Bronchial epithelial cell (primary cell): ENCODE measurements around the gene ACRBP. TPM values are rescaled to one million over a fixed set of nuclear protein-coding genes. Genes with fewer than 3 reads are reported as not detected.

Experiments used
- DNase-seq: peaks from one replicate; pipeline ENCODE4 v3.0.0-alpha.2; 2010; ENCODE audit warnings: low read depth
- FAIRE-seq: peaks from 2 replicates; lab custom pipeline; 2011; peaks lifted over from hg19 to GRCh38; lab: Jason Lieb, UNC
- H3K27me3 ChIP-seq: 2 replicates; pipeline ENCODE4 v1.5.1; 2011; ENCODE audit warnings: low read length; ENCODE audit not compliant: control insufficient read depth, insufficient read depth
- H3K36me3 ChIP-seq: 2 replicates; pipeline ENCODE4 v1.5.1; 2011; ENCODE audit warnings: low read length; ENCODE audit not compliant: control insufficient read depth, insufficient read depth
- H3K4me3 ChIP-seq: 2 replicates; pipeline ENCODE4 v1.5.1; 2011; ENCODE audit warnings: mild to moderate bottlenecking, low read depth, low read length, control low read depth
- total RNA-seq: library from RNA; depleted of rRNA; stranded (reverse); fragments of >200 nt; gene quantifications from 2 replicates; pipeline ENCODE4 v1.2.1, GENCODE V29; 2014
- TF ChIP-seq, protein P1 (sequence below): IDR thresholded peaks from 2 replicates; pipeline ENCODE4 v1.5.1; 2011; ENCODE audit warnings: mild to moderate bottlenecking, moderate library complexity, low read length, control low read depth, inconsistent platforms; ENCODE audit not compliant: insufficient read depth, severe bottlenecking

Gene ACRBP
- total RNA-seq, 1 donor from 2014 or later: under 0.01 TPM

DNA sequence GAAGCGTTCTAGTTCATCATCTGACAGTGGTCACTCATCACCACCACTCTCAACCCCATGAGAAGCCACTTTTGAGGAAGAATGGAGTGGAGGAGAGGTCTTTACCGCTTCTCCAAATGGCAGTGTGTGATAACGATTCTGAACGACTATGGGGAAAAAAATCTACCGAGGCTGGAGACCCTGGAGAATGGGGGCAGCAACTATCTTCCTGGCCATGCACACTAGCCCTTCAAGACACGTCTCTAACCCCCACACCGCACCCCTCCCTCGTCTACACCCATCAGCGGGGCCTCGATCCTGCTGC, 15.3 kb upstream of the ACRBP start:
- Histone ChIP-seq H3K36me3 (peaks cover 8% of the 10 kb centered on the region), H3K27me3 (no peaks in the 10 kb centered on the region), H3K4me3 (peak overlapping the region; percentile 68)
- TF ChIP-seq, protein P1, sequence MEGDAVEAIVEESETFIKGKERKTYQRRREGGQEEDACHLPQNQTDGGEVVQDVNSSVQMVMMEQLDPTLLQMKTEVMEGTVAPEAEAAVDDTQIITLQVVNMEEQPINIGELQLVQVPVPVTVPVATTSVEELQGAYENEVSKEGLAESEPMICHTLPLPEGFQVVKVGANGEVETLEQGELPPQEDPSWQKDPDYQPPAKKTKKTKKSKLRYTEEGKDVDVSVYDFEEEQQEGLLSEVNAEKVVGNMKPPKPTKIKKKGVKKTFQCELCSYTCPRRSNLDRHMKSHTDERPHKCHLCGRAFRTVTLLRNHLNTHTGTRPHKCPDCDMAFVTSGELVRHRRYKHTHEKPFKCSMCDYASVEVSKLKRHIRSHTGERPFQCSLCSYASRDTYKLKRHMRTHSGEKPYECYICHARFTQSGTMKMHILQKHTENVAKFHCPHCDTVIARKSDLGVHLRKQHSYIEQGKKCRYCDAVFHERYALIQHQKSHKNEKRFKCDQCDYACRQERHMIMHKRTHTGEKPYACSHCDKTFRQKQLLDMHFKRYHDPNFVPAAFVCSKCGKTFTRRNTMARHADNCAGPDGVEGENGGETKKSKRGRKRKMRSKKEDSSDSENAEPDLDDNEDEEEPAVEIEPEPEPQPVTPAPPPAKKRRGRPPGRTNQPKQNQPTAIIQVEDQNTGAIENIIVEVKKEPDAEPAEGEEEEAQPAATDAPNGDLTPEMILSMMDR: no peak
- DNase-seq (no peak), FAIRE-seq (no peak)

DNA sequence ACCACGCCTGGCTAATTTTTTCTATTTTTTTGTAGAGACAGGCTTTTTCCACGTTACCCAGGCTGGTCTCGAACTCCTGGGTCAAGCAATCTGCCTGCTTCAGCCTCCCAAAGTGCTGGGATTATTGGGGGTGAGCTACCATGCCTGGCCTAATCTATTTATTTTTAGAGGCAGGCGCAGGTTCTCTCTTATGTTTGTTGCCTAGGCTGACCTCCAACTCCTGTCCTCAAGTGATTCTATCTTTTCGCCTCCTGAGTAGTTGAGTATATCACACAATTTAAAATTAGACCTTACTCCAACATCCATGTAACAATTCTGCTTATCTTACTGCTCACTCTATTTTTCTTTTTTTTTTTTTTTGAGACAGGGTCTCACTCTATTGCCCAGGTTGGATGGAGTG, 6.8 kb upstream of the ACRBP start:
- Histone ChIP-seq H3K27me3 (no peaks in the 10 kb centered on the region), H3K36me3 (peaks cover 21% of the 10 kb centered on the region), H3K4me3 (no peak overlapping the region)
- TF ChIP-seq, protein P1: no peak
- DNase-seq (no peak), FAIRE-seq (no peak)

DNA sequence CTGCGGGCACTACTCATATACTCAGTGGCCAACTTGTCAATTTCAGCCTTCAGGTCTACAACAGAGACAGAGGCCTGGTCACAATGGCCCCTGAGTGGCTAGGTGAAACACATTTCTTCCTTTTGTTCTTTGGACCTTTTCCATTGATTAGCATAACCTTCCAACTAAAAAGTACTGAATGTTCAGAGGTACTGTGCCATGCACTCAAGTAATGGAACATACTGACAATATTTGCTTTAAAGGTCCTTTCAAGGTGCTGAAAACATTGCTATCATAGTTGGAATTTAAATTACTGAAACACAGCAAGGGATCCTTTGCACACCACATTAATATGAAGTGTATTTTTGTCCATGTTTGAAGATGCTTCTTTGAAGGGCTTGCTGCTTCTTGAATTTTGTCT, 6.1 kb upstream of the ACRBP start:
- Histone ChIP-seq H3K4me3 (no peak overlapping the region), H3K27me3 (no peaks in the 10 kb centered on the region), H3K36me3 (peaks cover 18% of the 10 kb centered on the region)
- DNase-seq (no peak), FAIRE-seq (no peak)
- TF ChIP-seq, protein P1: no peak

DNA sequence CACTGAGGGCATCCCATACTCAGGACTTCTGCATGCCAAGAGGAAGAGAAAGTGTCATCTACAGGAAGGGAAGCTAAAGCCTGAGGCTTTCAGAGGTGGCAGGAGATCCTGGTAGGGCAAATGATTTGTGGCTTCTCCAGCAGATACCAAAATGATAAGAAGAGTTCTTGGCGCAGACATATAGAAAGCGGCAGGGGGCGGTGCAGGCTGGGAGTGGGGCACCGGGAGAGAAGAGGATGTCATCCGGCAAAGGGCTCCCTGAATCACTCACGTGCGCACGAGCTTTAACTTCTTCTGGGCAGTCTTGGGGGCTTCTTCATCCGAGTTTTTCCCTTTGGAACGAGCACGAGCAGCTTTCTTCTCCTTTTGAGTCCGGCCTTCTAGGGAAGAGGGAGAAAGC, 5.2 kb upstream of the ACRBP start:
- Histone ChIP-seq H3K36me3 (peaks cover 18% of the 10 kb centered on the region), H3K27me3 (no peaks in the 10 kb centered on the region), H3K4me3 (no peak overlapping the region)
- FAIRE-seq: no peak
- TF ChIP-seq, protein P1: no peak
- no peak for DNase-seq

DNA sequence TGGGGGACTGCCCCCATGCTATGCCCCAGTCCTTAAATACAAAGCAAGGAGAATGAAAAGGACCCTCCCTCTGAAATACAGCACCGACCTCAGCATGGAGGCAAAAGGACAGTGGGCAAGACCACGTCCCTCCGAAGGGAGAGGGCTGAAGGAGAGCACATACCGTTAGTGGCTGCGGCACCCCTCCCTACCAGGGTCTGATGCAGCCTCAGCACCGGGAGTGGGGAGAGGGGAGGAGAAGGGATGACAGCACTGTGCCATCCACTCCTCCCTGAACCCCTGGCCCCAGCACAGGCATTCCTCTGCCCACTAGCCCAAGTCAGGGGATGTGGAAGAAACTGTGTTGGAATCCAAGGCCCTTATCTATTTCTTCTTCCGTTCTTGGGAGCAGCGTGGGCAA, 3.6 kb upstream of the ACRBP start:
- DNase-seq (no peak), FAIRE-seq (no peak)
- Histone ChIP-seq H3K36me3 (peaks cover 18% of the 10 kb centered on the region), H3K27me3 (no peaks in the 10 kb centered on the region), H3K4me3 (no peak overlapping the region)
- TF ChIP-seq, protein P1: no peak

DNA sequence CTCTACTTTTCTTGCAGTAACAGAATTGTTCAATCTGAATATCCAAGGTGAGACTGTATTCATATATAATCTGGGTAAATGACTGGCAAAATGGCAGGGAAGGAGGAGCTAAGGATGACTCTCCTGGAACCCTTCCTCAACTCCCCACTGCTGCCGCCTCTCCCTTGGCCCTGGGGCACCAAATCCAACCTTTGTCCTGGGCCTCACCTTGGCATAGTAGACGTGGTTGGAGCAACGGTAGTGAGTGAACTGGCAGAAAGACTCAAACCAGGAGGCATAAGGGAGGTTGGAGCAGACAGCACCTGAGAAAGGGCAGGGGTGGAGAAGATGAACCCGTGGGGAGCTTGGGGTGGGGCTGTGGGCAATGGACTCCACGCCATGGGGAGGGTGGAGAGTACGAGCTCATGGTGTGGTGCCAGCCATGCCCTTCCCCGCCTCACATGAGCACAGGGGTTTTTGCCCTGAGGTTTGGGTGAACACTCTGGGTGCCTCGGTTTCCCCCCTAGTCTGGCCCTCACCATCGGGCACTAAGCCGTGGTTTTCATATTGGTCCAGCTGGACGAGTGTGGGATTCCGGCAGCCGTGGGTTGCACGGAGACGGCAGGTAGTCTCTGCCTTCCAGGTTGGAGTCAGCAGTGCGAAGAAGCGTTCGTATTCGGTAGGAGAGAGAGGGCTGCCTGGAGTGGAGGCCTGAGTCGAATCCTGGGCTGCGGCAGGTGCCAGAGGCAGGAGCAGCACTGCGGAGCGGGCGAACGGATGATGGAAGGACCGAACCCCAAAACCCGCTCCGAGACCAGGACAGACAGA, 753 bp downstream of the ACRBP start:
- Histone ChIP-seq H3K4me3 (no peak overlapping the region), H3K36me3 (peaks cover 7% of the 10 kb centered on the region), H3K27me3 (no peaks in the 10 kb centered on the region)
- FAIRE-seq (no peak), DNase-seq (no peak)
- TF ChIP-seq, protein P1: no peak
